Liver (tissue), 9 donors: ENCODE results near the gene PITPNC1. TPM values are rescaled to one million over a fixed set of nuclear protein-coding genes. Genes with fewer than 3 reads are reported as not detected.

Experiments used
- DNase-seq: peaks from one replicate; pipeline ENCODE4 v3.0.0-alpha.2; 2017; ENCODE audit warnings: low spot score
- H3K27ac ChIP-seq, 2 donors: one replicate each; pipeline ENCODE4 v1.7.0; 2013; ENCODE audit warnings: inconsistent platforms in 2 of 2, low read length in 2 of 2, control low read depth in 1 of 2, low read depth in 1 of 2, mild to moderate bottlenecking in 1 of 2
- H3K27me3 ChIP-seq, 4 donors: one replicate each; pipeline versions ENCODE4 v1.6.1 to v1.7.0; 2013; ENCODE audit warnings: low read length in 3 of 4, inconsistent platforms in 1 of 4, mild to moderate bottlenecking in 1 of 4, moderate library complexity in 1 of 4; ENCODE audit not compliant: control insufficient read depth in 4 of 4, insufficient read depth in 4 of 4
- H3K36me3 ChIP-seq, 4 donors: one replicate each; pipeline versions ENCODE4 v1.6.1 to v1.7.0; 2013; ENCODE audit warnings: low read length in 3 of 4, mild to moderate bottlenecking in 3 of 4, low read depth in 1 of 4, moderate library complexity in 1 of 4; ENCODE audit not compliant: control insufficient read depth in 4 of 4, insufficient read depth in 3 of 4
- H3K4me1 ChIP-seq, 4 donors: one replicate each; pipeline versions ENCODE4 v1.6.1 to v1.7.0; 2013; ENCODE audit warnings: low read length in 3 of 4, mild to moderate bottlenecking in 3 of 4, moderate library complexity in 1 of 4; ENCODE audit not compliant: control insufficient read depth in 4 of 4, insufficient read depth in 4 of 4
- H3K4me3 ChIP-seq, 3 donors: one replicate each; pipeline versions ENCODE4 v1.6.1 to v1.7.0; 2013; ENCODE audit warnings: low read length in 3 of 3, control low read depth in 1 of 3, low read depth in 1 of 3, mild to moderate bottlenecking in 1 of 3
- H3K9ac ChIP-seq, 2 donors: one replicate each; pipeline ENCODE4 v1.7.0; 2013; ENCODE audit warnings: low read length in 2 of 2, mild to moderate bottlenecking in 2 of 2, moderate library complexity in 2 of 2, control low read depth in 1 of 2, low read depth in 1 of 2
- H3K9me3 ChIP-seq, 4 donors: one replicate each; pipeline versions ENCODE4 v1.6.1 to v1.7.0; 2013; ENCODE audit warnings: low read length in 3 of 4; ENCODE audit not compliant: control insufficient read depth in 4 of 4
- CTCF ChIP-seq: fragments of 150-350 bp; IDR thresholded peaks from 2 replicates; pipeline ENCODE4 v1.5.1; 2017; ENCODE audit warnings: improper control_type of control experiment, low read depth, low read length; ENCODE audit not compliant: missing input control
- EGR1 ChIP-seq, 2 donors: IDR thresholded peaks; 2 replicates each; pipeline ENCODE4 v1.6.1; 2016 to 2018; ENCODE audit warnings: antibody characterized with exemption in 2 of 2, low read depth in 2 of 2
- FOXA1 ChIP-seq: IDR thresholded peaks from 2 replicates; pipeline ENCODE4 v1.6.1; 2016; ENCODE audit warnings: antibody characterized with exemption
- HNF4A ChIP-seq, 2 donors: conservative IDR thresholded peaks; 2 replicates each; pipeline ENCODE4 v1.6.1; 2016; ENCODE audit warnings: antibody characterized with exemption in 2 of 2, mild to moderate bottlenecking in 2 of 2
- HNF4G ChIP-seq: IDR thresholded peaks from 2 replicates; pipeline ENCODE4 v1.6.1; 2016; ENCODE audit warnings: antibody characterized with exemption
- JUND ChIP-seq, 2 donors: IDR thresholded peaks; 2 replicates each; pipeline ENCODE4 v1.6.1; 2016; ENCODE audit warnings: antibody characterized with exemption in 2 of 2
- NR2F2 ChIP-seq: IDR thresholded peaks from 2 replicates; pipeline ENCODE4 v1.6.1; 2016; ENCODE audit warnings: antibody characterized with exemption
- RAD21 ChIP-seq, 2 donors: IDR thresholded peaks; 2 replicates each; pipeline ENCODE4 v1.6.1; 2016; ENCODE audit warnings: antibody characterized with exemption in 2 of 2, mild to moderate bottlenecking in 2 of 2
- REST ChIP-seq: IDR thresholded peaks from 2 replicates; pipeline ENCODE4 v1.6.1; 2016; ENCODE audit warnings: antibody characterized with exemption, mild to moderate bottlenecking
- RXRA ChIP-seq, 2 donors: IDR thresholded peaks; 2 replicates each; pipeline ENCODE4 v1.6.1; 2017 to 2018; ENCODE audit warnings: antibody characterized with exemption in 2 of 2, mild to moderate bottlenecking in 1 of 2
- SP1 ChIP-seq: IDR thresholded peaks from 2 replicates; pipeline ENCODE4 v1.6.1; 2018; ENCODE audit warnings: antibody characterized with exemption, mild to moderate bottlenecking
- YY1 ChIP-seq: IDR thresholded peaks from 2 replicates; pipeline ENCODE4 v1.6.1; 2016; ENCODE audit warnings: antibody characterized with exemption, mild to moderate bottlenecking
- ZBTB33 ChIP-seq: IDR thresholded peaks from 2 replicates; pipeline ENCODE4 v1.6.1; 2016; ENCODE audit warnings: antibody characterized with exemption
- WGBS: extraction: QIAGEN DNeasy Blood & Tissue Kit; methylation state at CpG from one replicate; pipeline ENCODE4 v1.1.7; 2013; 5-methylcytosine and 5-hydroxymethylcytosine counted together
- polyA plus RNA-seq, 2 donors: library from polyadenylated mRNA; stranded (reverse) in 1 of 2; unstranded in 1 of 2; fragments of 200-250 nt in 1 of 2; fragments of >200 nt in 1 of 2; fragmentation: Nextera tagmentation in 1 of 2; extraction: Ambion mirVana in 1 of 2; gene quantifications; one replicate each; pipeline versions ENCODE4 v1.2.1 to v1.2.3, GENCODE V29; 2013 to 2015
- total RNA-seq, 2 donors: library from RNA; depleted of rRNA; stranded (reverse); fragments of >200 nt; gene quantifications; one replicate each; pipeline ENCODE4 v1.2.3, GENCODE V29; 2014
- TF ChIP-seq, protein P1 (sequence below): IDR thresholded peaks from 2 replicates; pipeline ENCODE4 v1.6.1; 2016; ENCODE audit warnings: antibody characterized with exemption
- donor health status: healthy.
- donor health status: healthy.
- donor health status: healthy.
- donor health status: healthy.
- donor health status: healthy.

The PITPNC1 gene
- total and polyA plus RNA-seq, 4 donors = 2.3 to 10.2 (median 5.7) TPM

- no peak for TF ChIP-seq CTCF
Observed at GRCh38 chr17:67491009-67491680, 114.1 kb downstream of the PITPNC1 start (continued).

GRCh38 chr17:67491681-67492024, 114.6 kb downstream of the PITPNC1 start:
- 77% methylated on average over 4 of the region's 4 CpGs for WGBS
- DNase-seq = no peak
- TF ChIP-seq REST = no peak
- no peak for TF ChIP-seq ZBTB33
- no peak for TF ChIP-seq CTCF
- TF ChIP-seq SP1 = no peak
- TF ChIP-seq RAD21 (IDR thresholded peaks at IDR 0.05) = no peak
- no peak for TF ChIP-seq HNF4A (conservative IDR thresholded peaks at IDR 0.05)
- TF ChIP-seq NR2F2 = no peak
- TF ChIP-seq JUND (IDR thresholded peaks at IDR 0.05) = no peak
- no peak for TF ChIP-seq EGR1 (IDR thresholded peaks at IDR 0.05; ENCODE audit: low read depth in 2 of 2)
- TF ChIP-seq RXRA (IDR thresholded peaks at IDR 0.05) = no peak
- TF ChIP-seq, protein P1, sequence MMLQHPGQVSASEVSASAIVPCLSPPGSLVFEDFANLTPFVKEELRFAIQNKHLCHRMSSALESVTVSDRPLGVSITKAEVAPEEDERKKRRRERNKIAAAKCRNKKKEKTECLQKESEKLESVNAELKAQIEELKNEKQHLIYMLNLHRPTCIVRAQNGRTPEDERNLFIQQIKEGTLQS = no peak
- TF ChIP-seq YY1 = no peak
- no peak for TF ChIP-seq FOXA1
- no peak for TF ChIP-seq HNF4G
- H3K27me3 ChIP-seq = no peaks in the 10 kb centered on the region
- H3K9ac ChIP-seq = no peak overlapping the region
- H3K36me3 ChIP-seq = no peaks in the 10 kb centered on the region
- no peak overlapping the region for H3K4me3 ChIP-seq
- H3K4me1 ChIP-seq = peaks cover 3 to 9% (median 6%) of the 10 kb centered on the region in 4 donors
- no peaks in the 10 kb centered on the region for H3K9me3 ChIP-seq
- H3K27ac ChIP-seq = no peak overlapping the region
